Measurements from ENCODE around the gene SERPINA12. TPM values are rescaled to one million over a fixed set of nuclear protein-coding genes. Genes with fewer than 3 reads are reported as not detected.

Gene SERPINA12
- total RNA-seq, 1 experiment from 2014 or later: not detected

DNA sequence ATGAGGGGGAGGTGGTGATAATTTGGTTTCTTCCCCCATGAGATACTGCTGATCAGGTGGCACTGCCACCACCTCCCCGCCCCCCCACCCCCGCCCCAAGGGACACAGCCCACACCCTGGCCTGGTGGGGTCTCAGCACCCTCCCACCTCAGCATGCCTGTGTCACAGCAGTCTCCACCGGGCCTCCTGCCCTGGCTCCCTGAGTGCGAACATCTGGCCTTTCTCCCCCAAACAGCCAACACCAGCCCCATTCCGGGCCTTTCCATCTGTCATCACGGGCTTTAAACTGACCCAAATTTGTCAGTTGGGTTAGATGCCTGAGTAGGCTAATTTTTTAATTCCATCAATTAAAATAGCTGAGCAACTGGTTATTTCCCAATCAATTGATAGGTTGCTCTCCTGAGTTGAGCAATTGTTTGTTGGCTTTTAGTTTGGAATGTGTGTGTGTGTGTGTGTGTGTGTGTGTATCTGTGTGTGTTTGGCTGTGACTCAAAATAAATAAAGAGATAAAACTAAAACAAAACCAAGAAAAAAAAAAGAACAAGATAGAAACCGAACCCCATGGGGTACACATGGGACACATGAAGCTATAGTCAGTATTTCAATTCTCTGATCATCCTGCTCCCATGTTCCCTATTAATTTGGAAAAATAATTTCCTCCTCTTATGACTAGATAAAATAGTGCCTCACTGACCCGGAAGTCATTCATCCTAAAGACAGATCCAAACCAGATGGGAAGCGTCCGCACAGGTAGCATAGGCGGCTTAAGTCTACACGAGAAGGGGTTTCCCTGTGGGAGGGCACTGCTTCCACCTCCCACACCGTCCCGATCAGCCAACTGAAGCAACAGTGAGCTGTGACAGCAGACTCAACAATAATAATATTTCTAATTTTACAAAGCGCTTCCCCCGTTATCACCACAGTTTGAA lies 7.4 kb downstream of the SERPINA12 start:
- no peak for DNase-seq (ENCODE audit: low read depth, low spot score)
- H4K20me1 ChIP-seq (ENCODE audit: insufficient read depth): no peaks in the 10 kb centered on the region
- ChIA-PET POLR2A (no interaction called here), CTCF (no interaction called here), RAD21 (ENCODE audit: low non-redundant PET in 1 of 2, low total read pairs in 2 of 2, uncharacterized antibody in 2 of 2, unreplicated experiment in 2 of 2) (no interaction called here)
- H3K4me3 ChIP-seq (replicated peaks in 1 of 2; ENCODE audit: low read depth in 1 of 2, low read length in 2 of 2): no peak overlapping the region
- intact Hi-C loops (cut with micrococcal nuclease): no loop called here
- no peaks in the 10 kb centered on the region for H3K9me2 ChIP-seq (ENCODE audit: insufficient read depth)
- H3K9me3 ChIP-seq (ENCODE audit: control insufficient read depth in 1 of 2, insufficient read depth in 1 of 2, low read depth in 1 of 2, low read length in 2 of 2): no peaks in the 10 kb centered on the region
- no peak overlapping the region for H3K27ac ChIP-seq (ENCODE audit: low read depth, low read length)
- H3K4me2 ChIP-seq (ENCODE audit: low read length): no peak overlapping the region
- no peak overlapping the region for H2AFZ ChIP-seq (ENCODE audit: low read depth, low read length, poor library complexity, severe bottlenecking)
- TF ChIP-seq EZH2phosphoT487 (IDR thresholded peaks at IDR 0.05; ENCODE audit: borderline replicate concordance) (no peak), JUND (IDR thresholded peaks at IDR 0.05) (no peak)
- H3K36me3 ChIP-seq (ENCODE audit: control insufficient read depth in 1 of 2, insufficient read depth in 2 of 2, low read length in 2 of 2): no peaks in the 10 kb centered on the region
- no peak overlapping the region for H3K9ac ChIP-seq (ENCODE audit: low read length)
- H3K27me3 ChIP-seq (ENCODE audit: insufficient read depth, low read length): peaks cover 9% of the 10 kb centered on the region; the same call in 1 of the 2 replicates
- BruUV-seq (replicated peaks): no TSS peak
- ATAC-seq: no peak
- H3K4me1 ChIP-seq (ENCODE audit: control insufficient read depth in 1 of 2, insufficient read depth in 2 of 2, low read length in 2 of 2): no peaks in the 10 kb centered on the region
- no peaks in the 10 kb centered on the region for H3K79me2 ChIP-seq (ENCODE audit: insufficient read depth, low read length)

DNA sequence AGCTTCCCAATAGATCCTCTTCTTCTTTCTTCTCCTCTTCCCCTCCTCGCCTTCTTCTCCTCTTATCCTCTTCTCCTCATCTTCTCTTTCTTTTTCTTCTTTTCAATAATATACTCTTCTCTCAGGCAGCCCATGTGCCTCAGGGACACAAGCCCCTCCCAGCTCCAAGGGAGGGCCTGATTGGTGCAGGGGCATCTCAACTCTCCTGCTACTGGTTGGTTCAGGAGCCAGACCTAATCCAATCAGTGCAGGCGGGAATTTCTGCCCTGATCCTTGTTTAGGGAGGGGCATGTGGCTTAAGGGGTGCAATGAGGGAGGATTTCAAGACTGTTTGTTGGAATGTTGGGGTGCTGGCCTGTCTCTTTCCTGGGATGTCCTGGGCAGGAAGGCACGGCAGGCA lies 9.0 kb downstream of the SERPINA12 start:
- Histone ChIP-seq H3K27ac (ENCODE audit: low read depth, low read length) (no peak overlapping the region), H3K4me1 (ENCODE audit: control insufficient read depth in 1 of 2, insufficient read depth in 2 of 2, low read length in 2 of 2) (no peaks in the 10 kb centered on the region), H4K20me1 (ENCODE audit: insufficient read depth) (no peaks in the 10 kb centered on the region), H3K9ac (ENCODE audit: low read length) (no peak overlapping the region), H3K27me3 (ENCODE audit: insufficient read depth, low read length) (peaks cover 16% of the 10 kb centered on the region; the same call in 1 of the 2 replicates), H2AFZ (ENCODE audit: low read depth, low read length, poor library complexity, severe bottlenecking) (no peak overlapping the region), H3K9me2 (ENCODE audit: insufficient read depth) (no peaks in the 10 kb centered on the region), H3K4me2 (ENCODE audit: low read length) (no peak overlapping the region), H3K36me3 (ENCODE audit: control insufficient read depth in 1 of 2, insufficient read depth in 2 of 2, low read length in 2 of 2) (no peaks in the 10 kb centered on the region), H3K79me2 (ENCODE audit: insufficient read depth, low read length) (no peaks in the 10 kb centered on the region), H3K4me3 (replicated peaks in 1 of 2; ENCODE audit: low read depth in 1 of 2, low read length in 2 of 2) (no peak overlapping the region), H3K9me3 (ENCODE audit: control insufficient read depth in 1 of 2, insufficient read depth in 1 of 2, low read depth in 1 of 2, low read length in 2 of 2) (no peaks in the 10 kb centered on the region)
- ATAC-seq (peak; percentile 66), DNase-seq (ENCODE audit: low read depth, low spot score) (no peak)
- ChIA-PET POLR2A (no interaction called here), CTCF (no interaction called here), RAD21 (ENCODE audit: low non-redundant PET in 1 of 2, low total read pairs in 2 of 2, uncharacterized antibody in 2 of 2, unreplicated experiment in 2 of 2) (no interaction called here)
- intact Hi-C loops (cut with micrococcal nuclease): no loop called here
- no TSS peak for BruUV-seq (replicated peaks)
- TF ChIP-seq, protein P1, sequence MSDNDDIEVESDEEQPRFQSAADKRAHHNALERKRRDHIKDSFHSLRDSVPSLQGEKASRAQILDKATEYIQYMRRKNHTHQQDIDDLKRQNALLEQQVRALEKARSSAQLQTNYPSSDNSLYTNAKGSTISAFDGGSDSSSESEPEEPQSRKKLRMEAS (IDR thresholded peaks at IDR 0.05): no peak
- TF ChIP-seq YY1 (IDR thresholded peaks at IDR 0.05; ENCODE audit: extremely low read depth, insufficient replicate concordance, low read depth, low read length) (no peak), EGR1 (IDR thresholded peaks at IDR 0.05; ENCODE audit: low read depth) (no peak), CBX3 (IDR thresholded peaks at IDR 0.05; ENCODE audit: low read depth) (no peak), SRF (IDR thresholded peaks at IDR 0.05; ENCODE audit: low read depth) (no peak), SIN3A (IDR thresholded peaks at IDR 0.05; ENCODE audit: low read depth) (no peak), POLR2A (IDR thresholded peaks at IDR 0.05; ENCODE audit: borderline replicate concordance, extremely low read depth, insufficient read depth, insufficient read length) (no peak), ZNF274 (IDR thresholded peaks at IDR 0.05; ENCODE audit: low read depth, low read length) (no peak), EZH2 (IDR thresholded peaks at IDR 0.05) (no peak), ELF1 (IDR thresholded peaks at IDR 0.05; ENCODE audit: borderline replicate concordance, low read depth) (no peak), FOSL1 (IDR thresholded peaks at IDR 0.05; ENCODE audit: low read depth) (no peak), ZFX (IDR thresholded peaks at IDR 0.05) (no peak)
- TF ChIP-seq, protein P2, sequence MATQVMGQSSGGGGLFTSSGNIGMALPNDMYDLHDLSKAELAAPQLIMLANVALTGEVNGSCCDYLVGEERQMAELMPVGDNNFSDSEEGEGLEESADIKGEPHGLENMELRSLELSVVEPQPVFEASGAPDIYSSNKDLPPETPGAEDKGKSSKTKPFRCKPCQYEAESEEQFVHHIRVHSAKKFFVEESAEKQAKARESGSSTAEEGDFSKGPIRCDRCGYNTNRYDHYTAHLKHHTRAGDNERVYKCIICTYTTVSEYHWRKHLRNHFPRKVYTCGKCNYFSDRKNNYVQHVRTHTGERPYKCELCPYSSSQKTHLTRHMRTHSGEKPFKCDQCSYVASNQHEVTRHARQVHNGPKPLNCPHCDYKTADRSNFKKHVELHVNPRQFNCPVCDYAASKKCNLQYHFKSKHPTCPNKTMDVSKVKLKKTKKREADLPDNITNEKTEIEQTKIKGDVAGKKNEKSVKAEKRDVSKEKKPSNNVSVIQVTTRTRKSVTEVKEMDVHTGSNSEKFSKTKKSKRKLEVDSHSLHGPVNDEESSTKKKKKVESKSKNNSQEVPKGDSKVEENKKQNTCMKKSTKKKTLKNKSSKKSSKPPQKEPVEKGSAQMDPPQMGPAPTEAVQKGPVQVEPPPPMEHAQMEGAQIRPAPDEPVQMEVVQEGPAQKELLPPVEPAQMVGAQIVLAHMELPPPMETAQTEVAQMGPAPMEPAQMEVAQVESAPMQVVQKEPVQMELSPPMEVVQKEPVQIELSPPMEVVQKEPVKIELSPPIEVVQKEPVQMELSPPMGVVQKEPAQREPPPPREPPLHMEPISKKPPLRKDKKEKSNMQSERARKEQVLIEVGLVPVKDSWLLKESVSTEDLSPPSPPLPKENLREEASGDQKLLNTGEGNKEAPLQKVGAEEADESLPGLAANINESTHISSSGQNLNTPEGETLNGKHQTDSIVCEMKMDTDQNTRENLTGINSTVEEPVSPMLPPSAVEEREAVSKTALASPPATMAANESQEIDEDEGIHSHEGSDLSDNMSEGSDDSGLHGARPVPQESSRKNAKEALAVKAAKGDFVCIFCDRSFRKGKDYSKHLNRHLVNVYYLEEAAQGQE (IDR thresholded peaks at IDR 0.05; ENCODE audit: low read depth): no peak
- TF ChIP-seq, protein P3, sequence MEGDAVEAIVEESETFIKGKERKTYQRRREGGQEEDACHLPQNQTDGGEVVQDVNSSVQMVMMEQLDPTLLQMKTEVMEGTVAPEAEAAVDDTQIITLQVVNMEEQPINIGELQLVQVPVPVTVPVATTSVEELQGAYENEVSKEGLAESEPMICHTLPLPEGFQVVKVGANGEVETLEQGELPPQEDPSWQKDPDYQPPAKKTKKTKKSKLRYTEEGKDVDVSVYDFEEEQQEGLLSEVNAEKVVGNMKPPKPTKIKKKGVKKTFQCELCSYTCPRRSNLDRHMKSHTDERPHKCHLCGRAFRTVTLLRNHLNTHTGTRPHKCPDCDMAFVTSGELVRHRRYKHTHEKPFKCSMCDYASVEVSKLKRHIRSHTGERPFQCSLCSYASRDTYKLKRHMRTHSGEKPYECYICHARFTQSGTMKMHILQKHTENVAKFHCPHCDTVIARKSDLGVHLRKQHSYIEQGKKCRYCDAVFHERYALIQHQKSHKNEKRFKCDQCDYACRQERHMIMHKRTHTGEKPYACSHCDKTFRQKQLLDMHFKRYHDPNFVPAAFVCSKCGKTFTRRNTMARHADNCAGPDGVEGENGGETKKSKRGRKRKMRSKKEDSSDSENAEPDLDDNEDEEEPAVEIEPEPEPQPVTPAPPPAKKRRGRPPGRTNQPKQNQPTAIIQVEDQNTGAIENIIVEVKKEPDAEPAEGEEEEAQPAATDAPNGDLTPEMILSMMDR (IDR thresholded peaks at IDR 0.05 in 2 of 3, conservative IDR thresholded peaks at IDR 0.05 in 1 of 3; ENCODE audit: borderline replicate concordance in 1 of 3, insufficient read depth in 1 of 3, low read depth in 2 of 3, low read length in 2 of 3): no peak

All from HCT116 (cell line).